ENCODE results near the gene SMPD3.

Gene SMPD3

GRCh38 chr16:68433316-68433715 is 15.0 kb downstream of the SMPD3 start:
- no peak for DNase-seq (ENCODE audit: low spot score)

- DNase-seq (ENCODE audit: low spot score) = no peak
Measured at GRCh38 chr16:68432701-68433100, 15.6 kb downstream of the SMPD3 start.

GRCh38 chr16:68429076-68429854 is 19.0 kb downstream of the SMPD3 start:
- DNase-seq (ENCODE audit: low spot score) = no peak

GRCh38 chr16:68427649-68428303 is 20.5 kb downstream of the SMPD3 start:
- DNase-seq (ENCODE audit: low spot score) = no peak

GRCh38 chr16:68426347-68426652 is 22.0 kb downstream of the SMPD3 start:
- DNase-seq (ENCODE audit: low spot score) = no peak

GRCh38 chr16:68425498-68426346 is 22.6 kb downstream of the SMPD3 start:
- no peak for DNase-seq (ENCODE audit: low spot score)

- no peak for DNase-seq (ENCODE audit: low spot score)
Measured at GRCh38 chr16:68423771-68424170, 24.5 kb downstream of the SMPD3 start.

- no peak for DNase-seq (ENCODE audit: low spot score)
Measured at GRCh38 chr16:68422396-68422960, 25.8 kb downstream of the SMPD3 start.

- DNase-seq (ENCODE audit: low spot score) = no peak
Measured at GRCh38 chr16:68421076-68421475, 27.2 kb downstream of the SMPD3 start.

GRCh38 chr16:68420366-68420942 is 27.9 kb downstream of the SMPD3 start:
- no peak for DNase-seq (ENCODE audit: low spot score)

GRCh38 chr16:68417711-68418301 is 30.5 kb downstream of the SMPD3 start:
- no peak for DNase-seq (ENCODE audit: low spot score)

- no peak for DNase-seq (ENCODE audit: low spot score)
Measured at GRCh38 chr16:68416057-68417046, 32.0 kb downstream of the SMPD3 start.

- DNase-seq (ENCODE audit: low spot score) = no peak
Measured at GRCh38 chr16:68414581-68414980, 33.7 kb downstream of the SMPD3 start.

- DNase-seq (ENCODE audit: low spot score) = no peak
Measured at GRCh38 chr16:68412061-68412460, 36.2 kb downstream of the SMPD3 start.

GRCh38 chr16:68411086-68411485 is 37.2 kb downstream of the SMPD3 start:
- no peak for DNase-seq (ENCODE audit: low spot score)

- no peak for DNase-seq (ENCODE audit: low spot score)
Measured at GRCh38 chr16:68408967-68409366, 39.3 kb downstream of the SMPD3 start.

- DNase-seq (ENCODE audit: low spot score) = no peak
Measured at GRCh38 chr16:68408428-68408827, 39.9 kb downstream of the SMPD3 start.

GRCh38 chr16:68406458-68407152 is 41.7 kb downstream of the SMPD3 start:
- peak; percentile 72 for DNase-seq (ENCODE audit: low spot score)

- DNase-seq (ENCODE audit: low spot score) = no peak
Measured at GRCh38 chr16:68404736-68405345, 43.5 kb downstream of the SMPD3 start.

GRCh38 chr16:68403704-68404103 is 44.6 kb downstream of the SMPD3 start:
- DNase-seq (ENCODE audit: low spot score) = no peak

Data from hepatic stellate cell (primary cell).